GM18951 (cell line): Measurements from ENCODE around the gene LRG1.
"Not testable (repeated sequence)": the region's sequence is repeated elsewhere in the genome, so short reads cannot be mapped to it uniquely, and the experiment has no call there.

Source experiments
- POLR2A ChIP-seq: IDR thresholded peaks from 4 replicates; pipeline ENCODE4 v1.6.1; 2011; ENCODE audit warnings: mild to moderate bottlenecking; ENCODE audit not compliant: insufficient read length, insufficient read depth; ENCODE audit errors: extremely low read depth
- in situ Hi-C: fragments of 300-500 bp; cut with MboI; formaldehyde crosslinking; loops from one replicate; pipeline ENCODE4 v1.12.0; 2022; ENCODE audit warnings: low sequenced_read_pairs, mixed read lengths, inconsistent platforms; ENCODE audit not compliant: unreplicated experiment

The LRG1 gene

DNA sequence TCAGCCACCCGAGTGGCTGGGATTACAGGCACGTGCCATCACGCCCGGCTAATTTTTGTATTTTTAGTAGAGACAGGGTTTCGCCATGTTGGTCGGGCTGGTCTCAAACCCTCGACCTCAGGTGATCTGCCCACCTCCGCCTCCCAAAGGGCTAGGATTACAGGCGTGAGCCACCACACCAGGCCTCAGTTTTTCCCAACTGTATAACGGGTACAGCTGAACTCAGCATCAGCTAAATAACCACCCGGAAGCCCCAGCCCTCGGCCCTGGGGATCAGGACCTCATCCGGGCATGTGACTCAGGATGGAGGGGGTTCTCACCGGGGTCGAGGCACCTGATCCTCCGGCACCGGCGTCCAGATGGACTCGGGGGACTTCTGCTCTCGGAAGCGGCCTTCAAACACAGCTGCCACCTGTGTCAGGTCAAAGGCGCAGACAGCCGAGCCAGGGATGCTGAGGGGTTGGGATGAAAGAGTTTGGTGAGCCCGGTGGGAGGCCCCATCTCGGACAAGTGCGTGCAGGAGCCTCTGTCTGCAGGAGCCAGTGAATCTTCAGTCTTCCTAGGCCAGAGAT, 10.7 kb upstream of the LRG1 start:
- TF ChIP-seq POLR2A = no peak
- in situ Hi-C loops = no loop called here

DNA sequence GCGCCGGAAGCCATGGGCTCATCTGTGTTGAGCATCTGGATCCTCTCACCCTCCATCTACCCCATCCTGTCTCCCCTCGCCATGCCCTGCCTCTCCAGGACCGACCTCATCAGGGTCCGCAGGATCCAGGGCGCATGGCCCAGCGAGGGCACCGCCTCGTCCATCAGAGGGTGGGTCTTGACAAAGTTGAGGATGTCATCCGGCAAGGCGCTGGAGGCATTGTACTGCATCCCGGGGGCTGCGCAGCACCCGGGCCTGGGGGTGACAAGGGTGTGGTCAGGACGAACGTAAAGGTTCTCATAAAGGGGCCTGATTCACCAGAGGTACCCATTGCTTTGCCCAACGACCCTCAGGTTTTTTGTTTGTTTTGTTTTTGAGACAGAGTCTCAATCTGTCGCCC, 10.2 kb upstream of the LRG1 start:
- no peak for TF ChIP-seq POLR2A
- in situ Hi-C loops = no loop called here

- no peak for TF ChIP-seq POLR2A
- in situ Hi-C loops = no loop called here
These were observed 8.4 kb upstream of the LRG1 start for GRCh38 chr19:4548238-4548584.

DNA sequence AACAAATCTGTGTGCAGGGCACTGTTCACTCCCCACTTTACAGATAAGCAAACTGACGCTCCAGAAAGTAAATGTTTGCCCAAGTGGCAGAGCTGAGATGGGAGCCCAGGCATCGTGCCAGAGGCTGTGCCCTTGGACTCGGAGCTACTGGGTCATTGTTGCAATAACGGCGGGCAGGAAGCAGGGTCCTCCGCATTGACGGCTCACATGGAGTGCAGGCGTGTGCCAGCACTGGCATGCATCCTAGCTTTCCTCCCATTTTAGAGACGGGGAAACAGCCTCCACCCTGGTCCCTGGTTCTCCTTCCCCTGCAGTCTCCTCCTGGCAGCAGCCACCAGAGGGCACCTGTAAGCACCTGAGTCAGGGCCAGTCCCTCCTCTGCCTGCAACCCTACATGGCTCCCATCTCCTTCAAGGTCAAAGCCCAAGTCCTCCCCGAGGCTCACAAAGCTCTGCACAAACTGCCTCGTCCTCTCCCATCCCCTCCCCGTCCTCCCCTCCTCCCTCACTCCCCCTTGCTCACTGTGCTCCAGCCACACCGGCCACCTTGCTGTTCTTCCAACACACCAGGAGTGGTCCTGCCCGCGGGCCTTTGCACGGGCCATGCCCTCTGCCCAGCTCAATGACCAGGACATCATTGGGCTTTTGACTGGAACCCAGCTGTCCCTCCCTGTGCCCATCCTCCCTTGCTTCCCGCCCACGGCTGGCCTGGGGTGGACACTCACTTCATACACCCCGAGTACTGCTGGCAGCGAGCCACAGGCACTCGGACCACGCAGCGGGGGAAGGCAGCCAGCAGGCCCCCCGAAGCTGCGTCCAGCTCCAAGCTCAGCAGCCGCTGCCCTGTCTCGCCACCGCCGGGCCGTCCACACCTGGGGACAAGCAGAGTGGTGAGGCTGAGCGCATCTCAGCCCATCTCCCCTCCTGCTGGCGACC, 7.7 kb upstream of the LRG1 start:
- in situ Hi-C loops = no loop called here
- no peak for TF ChIP-seq POLR2A

- in situ Hi-C loops = no loop called here
- TF ChIP-seq POLR2A = no peak
These were observed 4.2 kb upstream of the LRG1 start for GRCh38 chr19:4543842-4544647.

DNA sequence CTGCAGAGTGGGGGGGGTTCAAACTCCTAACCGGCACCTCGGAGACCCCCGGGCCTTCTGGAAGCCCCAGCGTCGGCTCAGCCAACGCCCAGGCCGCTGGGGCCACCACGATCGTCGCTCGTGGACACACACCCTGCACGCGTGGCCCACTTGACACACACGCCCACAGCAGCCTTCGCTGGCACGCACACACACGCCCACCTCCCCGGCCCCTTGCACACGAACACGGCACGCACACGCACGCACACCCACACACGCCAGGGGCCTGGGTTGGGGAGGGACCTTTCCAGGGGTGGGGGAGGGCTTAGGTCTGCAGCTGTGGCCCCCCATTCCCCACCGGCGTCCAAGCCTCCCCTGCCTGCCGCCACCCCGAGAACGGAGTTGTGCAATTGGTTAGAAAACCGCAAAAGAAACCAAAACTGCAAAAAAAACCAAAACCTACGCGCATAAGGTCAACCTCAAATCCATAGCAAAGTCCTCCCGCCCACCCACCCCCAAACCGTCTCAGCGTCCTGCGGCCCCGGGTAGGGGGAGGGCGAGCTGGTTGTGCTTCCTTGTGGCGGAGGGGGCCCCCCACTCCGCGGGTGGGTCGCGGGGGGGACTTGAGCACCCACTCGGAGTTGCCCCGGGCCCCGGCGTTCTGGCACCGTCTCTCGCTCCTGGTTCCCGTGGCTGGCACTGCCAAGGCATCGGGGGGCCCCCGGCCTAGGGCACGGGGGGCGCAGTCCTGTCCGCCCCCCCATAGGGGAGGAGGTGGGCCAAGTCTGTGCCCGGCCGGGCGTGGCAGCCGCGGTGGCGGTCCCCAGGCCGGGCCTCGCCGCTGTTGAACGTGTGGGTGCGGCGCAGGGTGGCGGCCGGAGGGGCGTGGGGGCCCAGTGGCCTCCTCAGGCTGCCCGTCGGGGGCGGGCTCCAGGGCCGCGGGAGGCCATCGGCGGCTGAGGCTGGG, 3.3 kb upstream of the LRG1 start:
- TF ChIP-seq POLR2A = no peak
- in situ Hi-C loops = no loop called here

GRCh38 chr19:4541806-4542145, 1.9 kb upstream of the LRG1 start:
- in situ Hi-C loops = not testable (repeated sequence)

- no peak for TF ChIP-seq POLR2A
- in situ Hi-C loops = no loop called here
These were observed 1.4 kb upstream of the LRG1 start for GRCh38 chr19:4541114-4541805.

GRCh38 chr19:4539169-4539692, 605 bp downstream of the LRG1 start:
- in situ Hi-C loops = no loop called here
- no peak for TF ChIP-seq POLR2A

- in situ Hi-C loops = no loop called here
- no peak for TF ChIP-seq POLR2A
These were observed 1.3 kb downstream of the LRG1 start for GRCh38 chr19:4538601-4538954.

GRCh38 chr19:4537953-4538600, 1.8 kb downstream of the LRG1 start:
- in situ Hi-C loops = no loop called here
- TF ChIP-seq POLR2A = no peak

- TF ChIP-seq POLR2A = no peak
These were observed 3.0 kb downstream of the LRG1 start for GRCh38 chr19:4536798-4537197.

More at GRCh38 chr19:4536798-4537197, 3.0 kb downstream of the LRG1 start:
- in situ Hi-C loops = no loop called here
